Raji (cell line): ENCODE data around the gene NDUFA13.

Experiments used
- POLR2A ChIP-seq: IDR thresholded peaks from 2 replicates; pipeline ENCODE4 v1.6.1; 2011; ENCODE audit warnings: low read depth, low read length, control low read depth; ENCODE audit not compliant: insufficient read depth

NDUFA13 gene

GRCh38 chr19:19487077-19487949, 28.7 kb upstream of the NDUFA13 start:
- no peak for TF ChIP-seq POLR2A

- TF ChIP-seq POLR2A = no peak
Observed at GRCh38 chr19:19487950-19488874, 27.8 kb upstream of the NDUFA13 start.

GRCh38 chr19:19488875-19489690, 26.9 kb upstream of the NDUFA13 start:
- no peak for TF ChIP-seq POLR2A

GRCh38 chr19:19489804-19490204, 26.2 kb upstream of the NDUFA13 start:
- TF ChIP-seq POLR2A = no peak

GRCh38 chr19:19490214-19490968, 25.6 kb upstream of the NDUFA13 start:
- TF ChIP-seq POLR2A = no peak

- no peak for TF ChIP-seq POLR2A
Observed at GRCh38 chr19:19491321-19492025, 24.6 kb upstream of the NDUFA13 start.

GRCh38 chr19:19492026-19492610, 23.9 kb upstream of the NDUFA13 start:
- no peak for TF ChIP-seq POLR2A

GRCh38 chr19:19493841-19494546, 22.0 kb upstream of the NDUFA13 start:
- TF ChIP-seq POLR2A = no peak

GRCh38 chr19:19495614-19496603, 20.1 kb upstream of the NDUFA13 start:
- TF ChIP-seq POLR2A = no peak

- no peak for TF ChIP-seq POLR2A
Observed at GRCh38 chr19:19498255-19498991, 17.6 kb upstream of the NDUFA13 start.

- no peak for TF ChIP-seq POLR2A
Observed at GRCh38 chr19:19499272-19499995, 16.6 kb upstream of the NDUFA13 start.
